ENCODE results near the gene WFS1. TPM values are rescaled to one million over a fixed set of nuclear protein-coding genes. Genes with fewer than 3 reads are reported as not detected.

WFS1 gene
- total RNA-seq, 1 donor from 2014 or later: 11.6 TPM

- TF ChIP-seq CTCF (conservative IDR thresholded peaks at IDR 0.05; ENCODE audit: low read depth, low read length): no peak
- DNase-seq (ENCODE audit: low read depth): no peak
Observed at GRCh38 chr4:6280365-6280996, 10.8 kb downstream of the WFS1 start.

GRCh38 chr4:6281436-6282313, 12.0 kb downstream of the WFS1 start:
- no peak overlapping the region for H3K4me3 ChIP-seq (ENCODE audit: low read depth, low read length)
- no peak for DNase-seq (ENCODE audit: low read depth)
- TF ChIP-seq CTCF (conservative IDR thresholded peaks at IDR 0.05; ENCODE audit: low read depth, low read length): no peak

More at GRCh38 chr4:6280365-6280996, 10.8 kb downstream of the WFS1 start:
- H3K4me3 ChIP-seq (ENCODE audit: low read depth, low read length): no peak overlapping the region

- H3K4me3 ChIP-seq (ENCODE audit: low read depth, low read length): no peak overlapping the region
- TF ChIP-seq CTCF (conservative IDR thresholded peaks at IDR 0.05; ENCODE audit: low read depth, low read length): no peak
- DNase-seq (ENCODE audit: low read depth): no peak
Observed at GRCh38 chr4:6282314-6282771, 12.7 kb downstream of the WFS1 start.

GRCh38 chr4:6283282-6283681, 13.6 kb downstream of the WFS1 start:
- no peak for TF ChIP-seq CTCF (conservative IDR thresholded peaks at IDR 0.05; ENCODE audit: low read depth, low read length)
- no peak overlapping the region for H3K4me3 ChIP-seq (ENCODE audit: low read depth, low read length)
- DNase-seq (ENCODE audit: low read depth): no peak

- no peak for TF ChIP-seq CTCF (conservative IDR thresholded peaks at IDR 0.05; ENCODE audit: low read depth, low read length)
- no peak overlapping the region for H3K4me3 ChIP-seq (ENCODE audit: low read depth, low read length)
- DNase-seq (ENCODE audit: low read depth): no peak
Observed at GRCh38 chr4:6287017-6287788, 17.6 kb downstream of the WFS1 start.

- no peak overlapping the region for H3K4me3 ChIP-seq (ENCODE audit: low read depth, low read length)
- no peak for DNase-seq (ENCODE audit: low read depth)
- no peak for TF ChIP-seq CTCF (conservative IDR thresholded peaks at IDR 0.05; ENCODE audit: low read depth, low read length)
Observed at GRCh38 chr4:6288342-6288741, 18.7 kb downstream of the WFS1 start.
